GM21737 (cell line): ENCODE results near the gene ZNF493.

ENCODE experiments used
- ATAC-seq: cut with Tn5 transposase; IDR thresholded peaks from one replicate; pipeline ENCODE4 v1.9.1; 2021; ENCODE audit warnings: mild to moderate bottlenecking, moderate library complexity; ENCODE audit not compliant: unreplicated experiment

The ZNF493 gene

GRCh38 chr19:21462540-21462939 lies 65.6 kb downstream of the ZNF493 start:
- no peak for ATAC-seq

GRCh38 chr19:21463449-21464105 lies 66.6 kb downstream of the ZNF493 start:
- ATAC-seq: no peak

DNA sequence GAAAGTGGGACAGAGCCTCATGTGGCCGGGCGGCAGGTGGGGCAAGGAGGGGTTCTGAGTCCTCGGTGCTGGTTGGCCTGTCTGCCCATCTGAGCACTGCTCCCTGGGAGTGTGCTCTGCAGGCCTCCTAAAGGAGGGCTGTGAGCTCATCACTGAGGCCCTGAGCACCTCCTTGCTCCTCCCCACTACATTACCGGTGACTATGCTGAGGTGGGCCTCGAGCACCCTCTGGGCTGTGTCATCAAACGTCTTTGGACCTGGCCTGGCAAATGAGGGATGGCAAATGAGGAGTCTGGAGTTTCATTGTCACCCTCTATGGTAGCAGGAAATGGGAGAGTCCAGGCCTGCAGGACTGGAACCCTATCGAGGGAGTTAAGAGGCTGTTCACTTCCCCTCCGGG lies 69.7 kb downstream of the ZNF493 start:
- ATAC-seq: no peak

- ATAC-seq: no peak
Observed at GRCh38 chr19:21468791-21469190, 71.9 kb downstream of the ZNF493 start.

- ATAC-seq: no peak
Observed at GRCh38 chr19:21472507-21472906, 75.6 kb downstream of the ZNF493 start.

DNA sequence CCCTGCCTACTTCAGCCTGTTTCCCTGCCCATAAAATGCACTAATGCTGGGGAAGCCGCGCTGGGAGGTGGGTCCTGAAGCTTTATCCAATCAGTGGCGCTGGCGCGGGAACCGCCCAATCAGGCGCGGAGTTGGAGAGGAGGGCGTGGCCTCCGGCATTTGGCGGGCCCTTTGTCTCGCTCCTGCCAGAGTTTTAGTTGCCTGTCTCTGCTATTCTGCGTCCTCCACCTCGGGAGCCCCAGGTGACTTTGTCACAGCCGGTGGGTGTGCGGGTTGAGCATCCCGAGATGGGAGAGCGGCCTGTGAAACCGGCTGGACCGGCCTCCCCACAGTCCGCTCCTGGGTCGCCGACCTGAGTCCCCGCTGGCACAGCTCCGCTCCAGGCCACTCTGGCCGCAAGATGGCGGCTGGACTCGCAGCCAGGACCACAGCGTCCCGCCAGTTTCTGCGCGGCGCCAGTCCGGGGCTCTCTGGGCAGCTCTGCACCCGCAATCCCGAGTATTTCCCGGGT lies 77.8 kb downstream of the ZNF493 start:
- no peak for ATAC-seq
